NT2/D1 (cell line): ENCODE measurements around the gene EPHA4.

Experiments used
- YY1 ChIP-seq: IDR thresholded peaks from 2 replicates; pipeline ENCODE4 v1.6.1; 2011; ENCODE audit not compliant: insufficient read length, insufficient read depth
- ZNF274 ChIP-seq: IDR thresholded peaks from 2 replicates; pipeline ENCODE4 v1.6.1; 2011; ENCODE audit warnings: mild to moderate bottlenecking, low read depth, low read length

DNA sequence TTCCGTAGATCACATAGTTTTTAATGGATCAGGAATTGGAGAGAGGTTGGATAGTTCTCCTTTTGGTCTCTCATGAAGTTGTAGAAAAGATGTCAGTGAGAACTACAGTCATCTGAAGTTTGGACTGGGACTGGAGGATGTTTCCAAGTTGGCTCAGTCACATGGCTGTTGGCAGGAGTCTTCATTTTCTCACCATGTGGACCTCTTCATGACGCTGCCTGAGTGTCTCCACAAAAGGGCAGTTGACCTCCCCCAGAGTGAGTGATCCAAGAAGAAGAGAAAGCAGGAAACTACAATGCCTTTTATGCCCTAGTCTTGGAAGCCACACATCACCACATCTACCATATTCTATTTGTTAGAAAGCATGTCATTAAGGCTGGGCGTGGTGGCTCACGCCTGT, 171.7 kb downstream of the EPHA4 start:
- TF ChIP-seq YY1 (no peak), ZNF274 (no peak)
